ENCODE data around the gene RFT1. TPM values are rescaled to one million over a fixed set of nuclear protein-coding genes. Genes with fewer than 3 reads are reported as not detected.
A peak's percentile ranks its signal among the peaks of the same experiment; 100 is the strongest.

The RFT1 gene
- total RNA-seq, 1 donor from 2014 or later: 32.4 TPM

GRCh38 chr3:53045518-53046170 lies 84.6 kb downstream of the RFT1 start, which contains the start of gene SFMBT1:
Gene SFMBT1, minus strand, starts transcription at chr3:53046073. Its CDS starts 76,945 bp downstream, at chr3:52969128.
- TF ChIP-seq CTCF (conservative IDR thresholded peaks at IDR 0.05): no peak
- Mint-ChIP-seq H3K4me3 (peak within 1 kb of the TSS; percentile 95), H3K27ac (ENCODE audit: unreplicated experiment) (peak within 1 kb of the TSS; percentile 82), H3K27me3 (ENCODE audit: low read depth) (peaks cover 33% of the 10 kb centered on the region), H3K36me3 (ENCODE audit: low read depth) (no peaks in the 10 kb centered on the region), H3K9me3 (no peaks in the 10 kb centered on the region), H3K4me1 (peaks cover 25% of the 10 kb centered on the region)
- DNase-seq (ENCODE audit: low read depth, low spot score): peak; percentile 43

GRCh38 chr3:53044711-53045517 lies 85.3 kb downstream of the RFT1 start:
- Mint-ChIP-seq H3K36me3 (ENCODE audit: low read depth) (no peaks in the 10 kb centered on the region), H3K27ac (ENCODE audit: unreplicated experiment) (peak overlapping the region; percentile 82), H3K9me3 (no peaks in the 10 kb centered on the region), H3K4me1 (peaks cover 25% of the 10 kb centered on the region), H3K27me3 (ENCODE audit: low read depth) (peaks cover 31% of the 10 kb centered on the region), H3K4me3 (peak overlapping the region; percentile 95)
- DNase-seq (ENCODE audit: low read depth, low spot score): peak; percentile 45
- no peak for TF ChIP-seq CTCF (conservative IDR thresholded peaks at IDR 0.05)

- H3K27ac Mint-ChIP-seq (ENCODE audit: unreplicated experiment): peak overlapping the region; percentile 82
Measured at GRCh38 chr3:53044371-53044710, 85.9 kb downstream of the RFT1 start.

GRCh38 chr3:53043738-53044137 lies 86.5 kb downstream of the RFT1 start:
- TF ChIP-seq CTCF (conservative IDR thresholded peaks at IDR 0.05): no peak
- peak overlapping the region; percentile 95 for H3K4me3 Mint-ChIP-seq
- H3K9me3 Mint-ChIP-seq: no peaks in the 10 kb centered on the region
- H3K27me3 Mint-ChIP-seq (ENCODE audit: low read depth): peaks cover 27% of the 10 kb centered on the region
- no peaks in the 10 kb centered on the region for H3K36me3 Mint-ChIP-seq (ENCODE audit: low read depth)
- H3K4me1 Mint-ChIP-seq: peaks cover 29% of the 10 kb centered on the region
- DNase-seq (ENCODE audit: low read depth, low spot score): no peak
- H3K27ac Mint-ChIP-seq (ENCODE audit: unreplicated experiment): no peak overlapping the region

More at GRCh38 chr3:53044371-53044710, 85.9 kb downstream of the RFT1 start:
- peaks cover 29% of the 10 kb centered on the region for H3K27me3 Mint-ChIP-seq (ENCODE audit: low read depth)
- DNase-seq (ENCODE audit: low read depth, low spot score): no peak
- H3K36me3 Mint-ChIP-seq (ENCODE audit: low read depth): no peaks in the 10 kb centered on the region
- peak overlapping the region; percentile 95 for H3K4me3 Mint-ChIP-seq
- no peak for TF ChIP-seq CTCF (conservative IDR thresholded peaks at IDR 0.05)
- peaks cover 25% of the 10 kb centered on the region for H3K4me1 Mint-ChIP-seq
- H3K9me3 Mint-ChIP-seq: no peaks in the 10 kb centered on the region

- TF ChIP-seq CTCF (conservative IDR thresholded peaks at IDR 0.05): no peak
- Mint-ChIP-seq H3K9me3 (no peaks in the 10 kb centered on the region), H3K36me3 (ENCODE audit: low read depth) (no peaks in the 10 kb centered on the region), H3K4me3 (peak overlapping the region; percentile 14), H3K27ac (ENCODE audit: unreplicated experiment) (no peak overlapping the region), H3K27me3 (ENCODE audit: low read depth) (peaks cover 20% of the 10 kb centered on the region), H3K4me1 (peaks cover 29% of the 10 kb centered on the region)
- no peak for DNase-seq (ENCODE audit: low read depth, low spot score)
Measured at GRCh38 chr3:53042651-53043050, 87.6 kb downstream of the RFT1 start.

Data from neural crest cell (in vitro differentiated cells).